DOHH2 (cell line): Measurements from ENCODE around the gene CSNK2A3.

Experiments
- CTCF ChIP-seq: fragments of 200-600 bp; sonication (generic); IDR thresholded peaks from one replicate; pipeline ENCODE4 v1.5.1; 2014; ENCODE audit warnings: antibody characterized with exemption, mild to moderate bottlenecking, low read depth, low read length; ENCODE audit not compliant: poor library complexity, severe bottlenecking
- EZH2phosphoT487 ChIP-seq: fragments of 200-600 bp; sonication (generic); IDR thresholded peaks from 2 replicates; pipeline ENCODE4 v1.6.1; 2017; ENCODE audit warnings: borderline replicate concordance, mild to moderate bottlenecking, antibody characterized with exemption, low read length, moderate library complexity, mixed read lengths

- peak; percentile 45 for TF ChIP-seq CTCF
- TF ChIP-seq EZH2phosphoT487, result no peak
Measured at GRCh38 chr11:11400635-11401232, 47.7 kb upstream of the CSNK2A3 start.
